ENCODE data around the gene NELFCD. TPM values are rescaled to one million over a fixed set of nuclear protein-coding genes. Genes with fewer than 3 reads are reported as not detected.

The NELFCD gene
- total and polyA plus RNA-seq, 2 experiments from 2014 or later, result 36.3 to 57.4 TPM

DNA sequence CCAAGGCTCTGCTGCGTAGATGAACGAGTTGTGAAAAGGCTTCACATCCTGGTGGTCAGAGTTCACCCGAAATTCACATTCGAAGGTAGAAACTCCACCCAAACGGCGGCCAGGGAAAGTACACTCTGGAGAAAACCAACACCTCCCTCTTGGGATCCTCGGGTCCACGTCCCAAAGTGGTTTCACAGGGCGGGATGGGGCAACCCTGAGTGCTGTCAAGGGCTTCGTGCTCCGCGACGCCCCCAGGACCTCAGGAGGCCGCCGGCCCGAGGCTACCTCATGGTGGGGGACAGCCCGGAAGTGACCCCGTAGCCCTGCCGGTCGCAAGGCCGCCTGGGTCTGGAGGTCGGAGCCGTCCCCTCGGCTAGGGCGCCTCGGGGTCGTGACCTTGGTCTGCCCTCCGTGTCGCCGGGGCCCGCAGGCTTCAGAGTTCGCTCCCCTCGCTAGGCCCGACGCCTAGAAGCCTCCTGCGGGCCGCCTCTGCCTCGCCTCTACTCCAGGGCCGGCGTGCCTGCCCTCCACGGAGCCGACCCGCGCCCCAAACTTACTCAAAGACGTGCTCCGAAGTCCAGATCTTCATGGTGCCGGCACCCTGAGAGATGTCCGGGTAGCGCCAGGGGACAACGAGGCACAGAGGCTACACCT lies 61.2 kb downstream of the NELFCD start, which contains the start of gene PRELID3B:
Gene PRELID3B, minus strand, starts transcription at position 636 of the 645 bp plus-strand sequence. Its CDS starts 56 bp downstream, at position 580.
- peaks cover 53% of the 10 kb centered on the region for H3K79me2 ChIP-seq (ENCODE audit: insufficient read depth)
- peak within 1 kb of the TSS; percentile 82 for H3K4me2 ChIP-seq (ENCODE audit: unreplicated experiment)
- H3K36me3 ChIP-seq (ENCODE audit: low read depth), result peaks cover 11% of the 10 kb centered on the region
- peaks cover 12% of the 10 kb centered on the region for H3F3A ChIP-seq (ENCODE audit: insufficient read depth)
- peak within 1 kb of the TSS; percentile 73 for H3K9ac ChIP-seq
- H4K20me1 ChIP-seq (ENCODE audit: insufficient read depth), result no peaks in the 10 kb centered on the region
- H3K4me3 ChIP-seq, result peak within 1 kb of the TSS; percentile 82
- H3K9me2 ChIP-seq (ENCODE audit: insufficient read depth), result no peaks in the 10 kb centered on the region
- WGBS, 2 experiments (ENCODE audit: low coverage in 1 of 2, low lambda C conversion rate in 2 of 2, missing lambda C conversion rate in 2 of 2), result 1 to 2% methylated on average over 36 to 43 of the region's 50 CpGs
- no peaks in the 10 kb centered on the region for H3K9me3 ChIP-seq (ENCODE audit: low read depth)
- DNase-seq, result peak; percentile 67
- H3K27me3 ChIP-seq (replicated peaks; ENCODE audit: insufficient read depth), result no peaks in the 10 kb centered on the region
- no peak for TF ChIP-seq EZH2 (IDR thresholded peaks at IDR 0.05; ENCODE audit: insufficient read depth, poor library complexity, severe bottlenecking)
- TF ChIP-seq EZH2phosphoT487 (IDR thresholded peaks at IDR 0.05; ENCODE audit: insufficient read depth, low read depth), result no peak
- peak within 1 kb of the TSS; percentile 94 for H2AFZ ChIP-seq
- peaks cover 38% of the 10 kb centered on the region for H3K4me1 ChIP-seq (ENCODE audit: insufficient read depth)
- peak within 1 kb of the TSS; percentile 52 for H3K27ac ChIP-seq
- in situ Hi-C loops (cut with MboI), result no loop called here

DNA sequence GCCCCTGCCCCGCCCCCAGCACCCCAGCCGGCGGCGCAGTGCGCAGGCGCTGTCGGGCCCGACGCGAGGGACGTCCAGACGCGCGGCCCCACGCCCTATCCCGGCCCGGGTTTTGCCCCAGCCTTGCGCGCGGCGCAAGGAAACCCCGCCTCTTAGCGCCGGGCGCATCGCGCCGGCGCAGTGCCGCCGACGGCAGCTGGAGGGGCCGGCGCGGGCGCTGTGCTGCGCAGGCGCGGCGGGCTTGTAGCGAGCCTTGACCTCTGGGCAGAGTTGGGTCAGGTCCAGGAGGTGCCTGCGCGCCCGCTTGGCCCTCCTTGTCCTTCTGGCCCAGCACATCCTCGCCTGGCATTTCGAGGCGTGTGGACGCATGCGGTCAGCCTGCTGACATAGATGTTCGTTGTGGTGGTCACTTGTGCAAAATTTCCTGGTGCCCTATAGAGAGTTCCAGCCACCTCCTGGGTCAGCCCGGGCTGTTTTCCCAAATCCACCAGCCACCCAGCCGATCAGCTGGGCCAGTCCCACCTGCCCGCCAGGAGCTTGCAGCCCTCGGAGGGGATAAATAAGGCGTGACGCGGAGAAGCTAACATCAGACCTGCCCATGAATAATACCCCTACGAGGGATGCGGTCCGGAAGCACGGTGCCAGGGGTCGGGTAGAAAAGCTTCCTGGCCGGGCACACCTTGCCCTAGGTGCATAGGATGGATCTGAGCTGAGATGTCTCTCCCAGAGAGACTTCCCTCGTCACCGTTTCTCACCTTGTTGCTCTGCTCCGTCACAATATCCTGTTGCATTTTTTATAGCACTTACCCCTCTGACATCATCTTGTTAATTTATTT lies 62.0 kb downstream of the NELFCD start:
- Histone ChIP-seq H3K27me3 (replicated peaks; ENCODE audit: insufficient read depth) (no peaks in the 10 kb centered on the region), H3F3A (ENCODE audit: insufficient read depth) (peaks cover 20% of the 10 kb centered on the region), H3K9me2 (ENCODE audit: insufficient read depth) (no peaks in the 10 kb centered on the region), H2AFZ (peak overlapping the region; percentile 94), H3K27ac (peak overlapping the region; percentile 52), H3K4me2 (ENCODE audit: unreplicated experiment) (peak overlapping the region; percentile 82), H3K36me3 (ENCODE audit: low read depth) (peaks cover 4% of the 10 kb centered on the region; the same call in 1 of the 2 replicates), H3K79me2 (ENCODE audit: insufficient read depth) (peaks cover 46% of the 10 kb centered on the region), H3K4me3 (peak overlapping the region; percentile 82), H4K20me1 (ENCODE audit: insufficient read depth) (no peaks in the 10 kb centered on the region), H3K4me1 (ENCODE audit: insufficient read depth) (peaks cover 44% of the 10 kb centered on the region), H3K9me3 (ENCODE audit: low read depth) (no peaks in the 10 kb centered on the region), H3K9ac (peak overlapping the region; percentile 73)
- in situ Hi-C loops (cut with MboI), result no loop called here
- TF ChIP-seq EZH2phosphoT487 (IDR thresholded peaks at IDR 0.05; ENCODE audit: insufficient read depth, low read depth), result no peak
- WGBS, 2 experiments (ENCODE audit: low coverage in 1 of 2, low lambda C conversion rate in 2 of 2, missing lambda C conversion rate in 2 of 2), result 21 to 40% methylated on average over 29 to 59 of the region's 66 CpGs
- DNase-seq, result peak; percentile 97

DNA sequence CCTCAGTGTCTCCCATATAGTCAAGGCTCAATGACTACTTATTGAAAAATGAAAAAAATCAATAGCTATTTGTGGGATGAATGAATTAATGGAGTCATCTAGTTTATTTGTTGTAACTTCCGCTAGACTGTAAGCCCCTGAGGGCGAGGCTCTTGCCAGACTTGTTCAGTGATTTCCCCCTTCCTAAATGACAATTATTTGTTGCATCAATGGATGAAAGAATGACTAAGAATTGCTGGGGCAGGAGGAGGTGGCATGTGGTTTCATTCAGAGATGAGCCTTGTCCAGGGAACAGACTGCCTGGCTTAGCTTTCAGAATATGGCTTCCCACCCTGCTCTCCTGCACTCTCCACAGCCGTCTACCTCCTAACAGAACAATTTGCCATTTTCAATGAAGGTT lies 62.6 kb downstream of the NELFCD start:
- Histone ChIP-seq H3K4me2 (ENCODE audit: unreplicated experiment) (no peak overlapping the region), H3K27ac (peak overlapping the region; percentile 43), H3F3A (ENCODE audit: insufficient read depth) (peaks cover 26% of the 10 kb centered on the region), H4K20me1 (ENCODE audit: insufficient read depth) (no peaks in the 10 kb centered on the region), H3K4me1 (ENCODE audit: insufficient read depth) (peaks cover 46% of the 10 kb centered on the region), H3K4me3 (no peak overlapping the region), H2AFZ (peak overlapping the region; percentile 94), H3K9ac (no peak overlapping the region), H3K9me2 (ENCODE audit: insufficient read depth) (no peaks in the 10 kb centered on the region), H3K36me3 (ENCODE audit: low read depth) (no peaks in the 10 kb centered on the region), H3K79me2 (ENCODE audit: insufficient read depth) (peaks cover 39% of the 10 kb centered on the region), H3K9me3 (ENCODE audit: low read depth) (no peaks in the 10 kb centered on the region), H3K27me3 (replicated peaks; ENCODE audit: insufficient read depth) (no peaks in the 10 kb centered on the region)
- no peak for TF ChIP-seq EZH2 (IDR thresholded peaks at IDR 0.05; ENCODE audit: insufficient read depth, poor library complexity, severe bottlenecking)
- no peak for TF ChIP-seq EZH2phosphoT487 (IDR thresholded peaks at IDR 0.05; ENCODE audit: insufficient read depth, low read depth)
- WGBS, 2 experiments (ENCODE audit: low coverage in 1 of 2, low lambda C conversion rate in 2 of 2, missing lambda C conversion rate in 2 of 2), result 25 to 27% methylated on average over 3 of the region's 3 CpGs
- in situ Hi-C loops (cut with MboI), result no loop called here
- peak; percentile 71 for DNase-seq

DNA sequence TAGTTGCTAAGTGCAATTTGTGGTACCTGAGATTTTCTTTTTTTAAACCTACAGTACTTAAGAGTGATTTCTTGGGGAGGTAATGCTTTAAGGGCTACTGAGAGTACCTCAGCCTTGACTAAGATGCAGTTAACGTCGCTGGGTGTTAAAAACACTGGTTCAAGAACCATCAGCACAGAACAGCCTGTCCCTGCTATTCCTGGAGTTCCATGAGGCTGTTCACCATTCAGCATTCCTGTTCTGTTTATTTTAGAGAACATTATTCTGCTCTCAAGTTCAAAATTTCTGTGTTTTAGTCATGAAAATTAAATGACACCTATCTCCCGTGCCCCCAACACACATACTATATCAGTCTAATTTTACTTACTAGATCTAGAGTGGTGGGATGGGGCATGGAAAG lies 63.2 kb downstream of the NELFCD start:
- TF ChIP-seq EZH2 (IDR thresholded peaks at IDR 0.05; ENCODE audit: insufficient read depth, poor library complexity, severe bottlenecking) (no peak), EZH2phosphoT487 (IDR thresholded peaks at IDR 0.05; ENCODE audit: insufficient read depth, low read depth) (no peak)
- Histone ChIP-seq H3K9me2 (ENCODE audit: insufficient read depth) (no peaks in the 10 kb centered on the region), H3K27ac (no peak overlapping the region), H3K4me1 (ENCODE audit: insufficient read depth) (peaks cover 40% of the 10 kb centered on the region), H3K4me2 (ENCODE audit: unreplicated experiment) (no peak overlapping the region), H3K4me3 (no peak overlapping the region), H3K9me3 (ENCODE audit: low read depth) (no peaks in the 10 kb centered on the region), H3F3A (ENCODE audit: insufficient read depth) (peaks cover 26% of the 10 kb centered on the region), H3K27me3 (replicated peaks; ENCODE audit: insufficient read depth) (no peaks in the 10 kb centered on the region), H3K79me2 (ENCODE audit: insufficient read depth) (peaks cover 33% of the 10 kb centered on the region), H3K9ac (no peak overlapping the region), H4K20me1 (ENCODE audit: insufficient read depth) (no peaks in the 10 kb centered on the region), H3K36me3 (ENCODE audit: low read depth) (no peaks in the 10 kb centered on the region), H2AFZ (no peak overlapping the region)
- no peak for DNase-seq
- in situ Hi-C loops (cut with MboI), result no loop called here
- 95 to 96% methylated on average over 3 of the region's 3 CpGs for WGBS, 2 experiments (ENCODE audit: low coverage in 1 of 2, low lambda C conversion rate in 2 of 2, missing lambda C conversion rate in 2 of 2)

Other genes with a start within 250 kb of the NELFCD start
- 0.25 and 0.97 TPM in 2 replicates for gene GNAS-AS1, start 130.4 kb upstream of the NELFCD start, total RNA-seq (2014; rRNA removed; shearing (Covaris generic))
- gene GNAS-AS1, start 130.4 kb upstream of the NELFCD start, polyA plus RNA-seq (2016; fragmentation: Nextera tagmentation; extraction: Ambion mirVana), result 0.77 and 1.0 TPM in 2 replicates
- gene GNAS, start 128.5 kb upstream of the NELFCD start, total RNA-seq (2014; rRNA removed; shearing (Covaris generic)), result 804 and 904 TPM in 2 replicates
- 421 and 424 TPM in 2 replicates for gene GNAS, start 128.5 kb upstream of the NELFCD start, polyA plus RNA-seq (2016; fragmentation: Nextera tagmentation; extraction: Ambion mirVana)
- 391 and 422 TPM in 2 replicates for gene CTSZ, start 26.0 kb downstream of the NELFCD start, total RNA-seq (2014; rRNA removed; shearing (Covaris generic))
- gene CTSZ, start 26.0 kb downstream of the NELFCD start, polyA plus RNA-seq (2016; fragmentation: Nextera tagmentation; extraction: Ambion mirVana), result 13.5 and 14.2 TPM in 2 replicates
- not detected in 2 replicates for gene TUBB1, start 38.2 kb downstream of the NELFCD start, total RNA-seq (2014; rRNA removed; shearing (Covaris generic))
- gene TUBB1, start 38.2 kb downstream of the NELFCD start, polyA plus RNA-seq (2016; fragmentation: Nextera tagmentation; extraction: Ambion mirVana), result 0.05 and 0.09 TPM in 2 replicates
- 20.0 and 21.1 TPM in 2 replicates for gene ATP5F1E, start 51.1 kb downstream of the NELFCD start, total RNA-seq (2014; rRNA removed; shearing (Covaris generic))
- 236 and 245 TPM in 2 replicates for gene ATP5F1E, start 51.1 kb downstream of the NELFCD start, polyA plus RNA-seq (2016; fragmentation: Nextera tagmentation; extraction: Ambion mirVana)
- gene PRELID3B, start 61.5 kb downstream of the NELFCD start, total RNA-seq (2014; rRNA removed; shearing (Covaris generic)), result 64.1 and 72.8 TPM in 2 replicates
- gene PRELID3B, start 61.5 kb downstream of the NELFCD start, polyA plus RNA-seq (2016; fragmentation: Nextera tagmentation; extraction: Ambion mirVana), result 75.8 and 76.4 TPM in 2 replicates
- gene ZNF831, start 182.6 kb downstream of the NELFCD start, total RNA-seq (2014; rRNA removed; shearing (Covaris generic)), result not detected in 2 replicates
- gene ZNF831, start 182.6 kb downstream of the NELFCD start, polyA plus RNA-seq (2016; fragmentation: Nextera tagmentation; extraction: Ambion mirVana), result not detected in 2 replicates

Measured in GM23248 (cell line).